PFSK-1 (cell line): ENCODE results near the gene ZNF830.

ENCODE experiments used
- POLR2AphosphoS5 ChIP-seq: IDR thresholded peaks from 2 replicates; pipeline ENCODE4 v1.6.1; 2012; ENCODE audit warnings: low read depth, mild to moderate bottlenecking, control low read depth, low read length, moderate library complexity
- REST ChIP-seq, 2 experiments: IDR thresholded peaks; 2 replicates each; pipeline versions ENCODE4 v1.6.1 to v1.8.0; 2011 to 2012; ENCODE audit warnings: low read depth in 2 of 2, low read length in 2 of 2, control low read depth in 1 of 2, inconsistent platforms in 1 of 2, mild to moderate bottlenecking in 1 of 2, moderate library complexity in 1 of 2; ENCODE audit not compliant: insufficient read depth in 1 of 2
- SIN3A ChIP-seq: IDR thresholded peaks from 2 replicates; pipeline ENCODE4 v1.6.1; 2012; ENCODE audit warnings: mild to moderate bottlenecking, low read length, moderate library complexity, borderline replicate concordance; ENCODE audit not compliant: insufficient read depth
- TAF1 ChIP-seq: IDR thresholded peaks from 2 replicates; pipeline ENCODE4 v1.6.1; 2012; ENCODE audit warnings: low read length, control low read depth, borderline replicate concordance; ENCODE audit not compliant: insufficient read depth

- TF ChIP-seq SIN3A: no peak
- no peak for TF ChIP-seq POLR2AphosphoS5
- no peak for TF ChIP-seq TAF1
- TF ChIP-seq REST (IDR thresholded peaks at IDR 0.05; ENCODE audit: insufficient read depth in 1 of 2, low read depth in 2 of 2, low read length in 2 of 2): no peak
Observed at GRCh38 chr17:35002876-35003551, 41.7 kb downstream of the ZNF830 start.
